NCI-H2029 (cell line): ENCODE results near the gene RSL1D1.

Experiments used
- DNase-seq: peaks from one replicate; lab custom pipeline; 2025; lab: John Stamatoyannopoulos, UW

Gene RSL1D1

DNA sequence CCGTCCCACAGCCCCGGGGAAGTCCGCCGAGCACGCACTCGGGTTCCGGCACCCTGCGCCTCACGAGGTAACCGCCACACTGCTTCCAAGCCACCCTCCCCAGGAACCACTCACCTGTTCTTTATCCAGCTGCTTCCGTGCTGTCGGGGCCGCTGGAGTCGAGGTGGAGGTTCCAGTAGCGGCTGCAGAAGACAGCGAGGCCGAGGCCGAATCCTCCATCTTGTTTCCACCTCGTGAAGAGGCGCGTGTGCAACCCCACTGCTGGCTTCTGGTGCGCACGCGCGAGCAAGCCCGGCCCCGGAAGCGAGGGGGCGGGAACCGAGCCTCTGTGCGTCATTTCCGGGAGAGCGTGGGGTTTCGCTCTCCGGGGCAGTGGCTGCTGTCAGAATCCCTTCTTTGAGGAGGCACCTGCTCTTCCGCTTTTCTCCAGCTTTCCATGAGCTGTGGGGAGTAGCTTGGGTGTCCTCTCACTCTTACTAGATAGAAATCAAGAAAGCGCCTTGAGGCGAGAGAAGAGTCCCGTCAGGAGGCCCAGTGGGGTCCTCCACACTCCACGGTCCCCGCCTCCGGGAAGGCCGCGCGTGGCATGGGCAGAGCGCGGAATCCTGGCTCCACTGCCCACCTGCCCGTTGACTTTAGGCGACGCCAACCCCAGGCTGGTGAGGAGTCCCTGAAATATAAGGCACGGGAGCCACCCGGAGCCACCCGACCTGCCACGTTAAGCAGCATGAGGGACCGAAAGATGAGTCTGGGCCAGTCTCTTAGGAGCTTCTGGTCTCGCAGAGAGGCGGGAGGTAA lies at the start of gene RSL1D1:
RSL1D1 (minus strand) TSS at position 249 of the 798 bp plus-strand sequence; CDS start at position 219, 30 bp downstream.
- peak; percentile 80 for DNase-seq

DNA sequence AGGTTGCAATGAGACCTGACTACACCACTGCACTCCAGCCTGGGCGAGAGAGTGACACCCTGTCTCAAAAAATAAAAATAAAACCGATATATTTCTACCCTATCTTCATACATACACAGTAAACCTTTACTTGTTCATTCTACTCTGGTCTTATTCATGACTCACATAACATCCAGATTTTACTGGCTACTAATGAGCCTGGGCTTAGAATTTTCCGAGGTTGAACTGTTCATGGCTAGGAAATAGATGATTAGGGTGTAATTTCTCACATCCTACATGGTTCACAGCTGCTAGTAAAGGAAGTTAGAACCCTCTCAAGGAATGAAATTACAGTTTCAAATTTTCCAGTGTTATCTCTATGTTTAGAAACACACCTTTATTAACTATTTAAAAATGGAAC lies 49.7 kb upstream of the RSL1D1 start:
- no peak for DNase-seq

- DNase-seq = no peak
Observed at GRCh38 chr16:11896486-11897176, 45.3 kb upstream of the RSL1D1 start.

DNA sequence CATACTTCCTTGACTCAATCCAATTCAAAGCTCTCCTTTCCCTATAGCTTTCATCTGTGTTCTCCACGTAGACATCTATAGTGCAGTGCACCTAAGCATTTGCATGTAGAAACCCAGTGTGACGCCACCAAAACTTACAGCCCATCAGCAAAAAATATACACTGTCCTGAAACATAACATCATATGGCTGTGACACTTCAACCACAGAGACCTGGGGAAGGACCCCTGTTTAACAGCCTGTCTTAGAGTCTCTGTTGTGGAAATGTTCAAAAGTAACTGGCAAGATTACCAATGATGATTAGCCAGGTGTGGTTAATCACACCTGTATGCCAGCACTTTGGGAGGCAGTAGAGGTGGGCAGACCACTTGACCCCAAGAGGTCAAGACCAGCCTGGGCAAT lies 42.2 kb upstream of the RSL1D1 start:
- DNase-seq = no peak

- no peak for DNase-seq
Observed at GRCh38 chr16:11892761-11893160, 41.4 kb upstream of the RSL1D1 start.

GRCh38 chr16:11890231-11890965 lies 39.1 kb upstream of the RSL1D1 start:
- no peak for DNase-seq

- DNase-seq = no peak
Observed at GRCh38 chr16:11886881-11887280, 35.5 kb upstream of the RSL1D1 start.

DNA sequence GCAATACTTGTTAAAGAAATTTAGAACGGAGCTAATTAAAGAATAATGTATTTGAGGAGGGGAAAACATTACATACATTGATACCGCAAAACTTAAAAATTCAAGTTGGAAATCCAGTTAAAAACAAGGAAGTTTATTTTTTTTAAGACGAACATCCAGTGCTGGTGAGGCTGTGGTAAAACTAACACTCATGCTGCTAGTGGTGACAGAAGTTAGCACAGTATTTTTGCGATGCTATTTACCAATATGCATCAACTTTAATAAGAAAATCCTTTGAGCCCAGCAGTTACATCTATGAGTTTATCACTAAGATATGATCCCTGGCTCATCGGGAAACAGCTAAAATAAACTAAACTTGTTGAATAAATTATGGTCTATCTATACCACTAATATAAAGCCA lies 32.7 kb upstream of the RSL1D1 start:
- DNase-seq = no peak

GRCh38 chr16:11880007-11880406 lies 28.7 kb upstream of the RSL1D1 start:
- no peak for DNase-seq

- no peak for DNase-seq
Observed at GRCh38 chr16:11877374-11877773, 26.0 kb upstream of the RSL1D1 start.

DNA sequence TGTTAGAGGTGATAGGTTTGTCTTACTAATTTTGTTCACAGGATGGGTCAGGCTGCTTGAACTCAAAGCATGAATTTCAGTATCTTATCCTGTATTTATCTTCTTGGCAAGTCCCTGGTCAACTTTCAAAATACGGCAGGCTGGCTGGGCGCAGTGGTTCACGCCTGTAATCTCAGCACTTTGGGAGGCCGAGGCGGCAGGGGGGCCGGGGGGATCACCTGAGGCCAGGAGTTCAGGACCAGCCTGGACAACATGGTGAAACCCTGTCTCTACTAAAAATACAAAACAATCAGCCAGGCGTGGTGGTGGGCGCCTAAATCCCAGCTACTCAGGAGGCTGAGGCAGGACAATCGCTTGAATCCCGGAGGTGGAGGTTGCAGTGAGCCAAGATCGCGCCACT lies 25.0 kb upstream of the RSL1D1 start:
- DNase-seq = no peak

DNA sequence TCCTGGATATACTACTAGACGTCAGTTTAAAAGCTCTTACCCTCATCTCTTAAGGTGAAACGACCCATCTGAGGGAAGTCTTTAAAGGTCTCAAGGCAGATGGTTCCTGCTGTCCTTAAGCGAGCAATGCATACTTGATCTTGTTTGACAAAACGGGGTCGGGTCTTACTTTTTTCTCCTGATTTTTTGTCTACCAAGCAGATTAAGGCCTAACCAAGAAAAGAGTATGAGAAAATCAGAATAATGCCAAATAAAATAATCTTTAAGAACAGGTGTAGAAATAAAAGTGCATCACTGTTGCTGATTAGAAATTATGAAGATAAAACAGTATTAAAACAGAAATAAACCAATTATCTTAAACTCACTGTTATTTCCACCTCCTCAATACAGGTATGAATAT lies 24.4 kb upstream of the RSL1D1 start:
- no peak for DNase-seq

GRCh38 chr16:11871193-11871592 lies 19.9 kb upstream of the RSL1D1 start:
- DNase-seq = no peak

GRCh38 chr16:11870399-11870798 lies 19.1 kb upstream of the RSL1D1 start:
- DNase-seq = no peak

- no peak for DNase-seq
Observed at GRCh38 chr16:11869353-11870228, 18.2 kb upstream of the RSL1D1 start.

DNA sequence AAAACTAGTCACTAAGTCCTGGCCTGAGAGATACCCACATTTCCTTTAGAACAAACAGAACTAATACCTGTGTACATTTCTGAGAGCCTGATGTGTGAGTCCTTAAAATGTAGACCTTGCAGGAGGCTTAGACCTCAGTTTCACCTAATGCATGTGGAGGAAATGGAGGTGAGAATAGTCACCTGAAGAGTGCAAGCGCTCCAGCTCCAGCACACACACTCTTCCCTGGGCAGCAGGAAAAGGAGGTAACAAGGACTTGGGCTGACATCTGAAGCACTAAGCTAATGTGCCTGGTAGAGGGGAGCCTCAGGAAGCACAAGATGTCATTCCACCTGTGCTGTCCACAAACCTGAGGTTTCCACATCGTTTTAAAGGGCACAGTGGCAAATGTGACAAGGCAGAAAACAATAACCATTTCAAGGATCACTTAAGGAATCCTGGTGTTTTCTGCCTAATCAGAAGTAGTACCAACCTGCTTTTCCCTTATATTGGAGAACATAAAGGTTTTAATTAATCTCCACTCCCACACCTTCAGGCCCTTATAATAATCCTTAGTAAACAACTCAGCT lies 17.2 kb upstream of the RSL1D1 start:
- DNase-seq = no peak

GRCh38 chr16:11862489-11862888 lies 11.1 kb upstream of the RSL1D1 start:
- DNase-seq = no peak

- no peak for DNase-seq
Observed at GRCh38 chr16:11857161-11857560, 5.8 kb upstream of the RSL1D1 start.

- DNase-seq = peak; percentile 25
Observed at GRCh38 chr16:11852092-11852809, 909 bp upstream of the RSL1D1 start.

GRCh38 chr16:11848842-11849241 lies 2.5 kb downstream of the RSL1D1 start:
- no peak for DNase-seq

- DNase-seq = no peak
Observed at GRCh38 chr16:11844499-11844898, 6.8 kb downstream of the RSL1D1 start.
